Stomach (tissue), 9 donors: ENCODE measurements around the gene IL18R1. TPM values are rescaled to one million over a fixed set of nuclear protein-coding genes. Genes with fewer than 3 reads are reported as not detected.

Source experiments
- DNase-seq, 2 donors: peaks; one replicate each; pipeline versions ENCODE4 v3.0.0 to v3.0.0-alpha.2; 2013 to 2019
- H3K27ac ChIP-seq, 5 donors: fragments of 200-600 bp in 4 of 5; sonication (generic) in 4 of 5; one replicate each; pipeline ENCODE4 v1.5.1; 2013 to 2019; ENCODE audit warnings: mild to moderate bottlenecking in 1 of 5, moderate library complexity in 1 of 5
- H3K27me3 ChIP-seq, 3 donors: fragments of 200-600 bp; sonication (generic); one replicate each; pipeline ENCODE4 v1.5.1; 2017 to 2019; ENCODE audit warnings: mixed run types in 1 of 3
- H3K36me3 ChIP-seq, 4 donors: fragments of 200-600 bp; sonication (generic); 1 replicate in 3 of 4; 2 replicates in 1 of 4; pipeline ENCODE4 v1.5.1; 2016 to 2019
- H3K4me1 ChIP-seq, 4 donors: fragments of 200-600 bp; sonication (generic); one replicate each; pipeline ENCODE4 v1.5.1; 2016 to 2019
- H3K4me3 ChIP-seq, 4 donors: fragments of 200-600 bp; sonication (generic) in 3 of 4; one replicate each; pipeline ENCODE4 v1.5.1; 2016 to 2019; ENCODE audit warnings: mild to moderate bottlenecking in 1 of 4
- H3K9me3 ChIP-seq, 4 donors: fragments of 200-600 bp; sonication (generic); one replicate each; pipeline ENCODE4 v1.5.1; 2016 to 2019
- EP300 ChIP-seq: sonication (generic); formaldehyde crosslinking; IDR thresholded peaks from one replicate; pipeline ENCODE4 v1.6.1; 2017; ENCODE audit warnings: antibody characterized with exemption
- POLR2A ChIP-seq, 4 donors: fragments of 450-650 bp; IDR thresholded peaks; one replicate each; pipeline ENCODE4 v1.6.1; 2016; ENCODE audit warnings: antibody characterized with exemption in 4 of 4, control low read depth in 2 of 4, mild to moderate bottlenecking in 1 of 4, moderate library complexity in 1 of 4
- POLR2AphosphoS5 ChIP-seq, 3 donors: sonication (generic); formaldehyde crosslinking; IDR thresholded peaks; one replicate each; pipeline ENCODE4 v1.6.1; 2016; ENCODE audit warnings: antibody characterized with exemption in 3 of 3
- WGBS, 5 donors: extraction: QIAGEN DNeasy Blood & Tissue Kit in 3 of 5; methylation state at CpG; one replicate each; pipeline versions ENCODE4 v1.1.5 to v1.1.7; 2013 to 2018; 5-methylcytosine and 5-hydroxymethylcytosine counted together
- intact Hi-C: fragments of 100-400 bp; cut with DNase I; formaldehyde crosslinking; loops from one replicate; pipeline ENCODE4 v1.15.1; 2023; ENCODE audit warnings: low total_unique reads
- polyA plus RNA-seq, 3 donors: library from polyadenylated mRNA; stranded (reverse); fragments of 200-250 nt; gene quantifications; one replicate each; pipeline ENCODE4 v1.2.3, GENCODE V29; 2013
- total RNA-seq, 5 donors: library from RNA; depleted of rRNA; stranded (reverse); fragments of >200 nt; gene quantifications; one replicate each; pipeline versions ENCODE4 v1.1.0 to v1.2.3, GENCODE V29; 2014 to 2016
- TF ChIP-seq, protein P1 (sequence below), 7 experiments: fragments of 450-650 bp in 4 of 7; fragments of 200-600 bp in 3 of 7; sonication (generic) in 3 of 7; IDR thresholded peaks; one replicate each; pipeline ENCODE4 v1.5.1; 2016 to 2019; ENCODE audit warnings: antibody characterized with exemption in 7 of 7, control low read depth in 2 of 7, mild to moderate bottlenecking in 1 of 7
- donor health status: healthy with polysubstance abuse.
- donor health status: Bipolar disorder and iron deficiency.
- donor health status: healthy.

IL18R1 gene
- total and polyA plus RNA-seq, 8 donors = 0.29 to 83.9 (median 2.5) TPM

DNA sequence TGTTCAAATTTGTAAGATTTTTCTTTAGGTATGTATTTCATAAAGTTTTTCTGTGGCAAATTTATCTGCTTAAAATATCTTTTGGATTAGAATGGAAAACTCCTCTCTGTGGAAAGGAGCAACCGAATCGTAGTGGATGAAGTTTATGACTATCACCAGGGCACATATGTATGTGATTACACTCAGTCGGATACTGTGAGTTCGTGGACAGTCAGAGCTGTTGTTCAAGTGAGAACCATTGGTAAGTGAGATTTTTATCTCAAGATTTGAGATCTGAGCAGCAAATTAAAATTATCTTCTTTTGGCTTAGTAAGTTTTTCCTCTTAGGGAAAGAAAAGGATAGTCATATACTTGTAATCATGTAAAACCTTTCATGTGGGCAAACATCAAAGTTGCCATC, 81.5 kb downstream of the IL18R1 start:
- TF ChIP-seq POLR2A (IDR thresholded peaks at IDR 0.05) (no peak), EP300 (no peak), POLR2AphosphoS5 (IDR thresholded peaks at IDR 0.05) (no peak)
- TF ChIP-seq, protein P1, sequence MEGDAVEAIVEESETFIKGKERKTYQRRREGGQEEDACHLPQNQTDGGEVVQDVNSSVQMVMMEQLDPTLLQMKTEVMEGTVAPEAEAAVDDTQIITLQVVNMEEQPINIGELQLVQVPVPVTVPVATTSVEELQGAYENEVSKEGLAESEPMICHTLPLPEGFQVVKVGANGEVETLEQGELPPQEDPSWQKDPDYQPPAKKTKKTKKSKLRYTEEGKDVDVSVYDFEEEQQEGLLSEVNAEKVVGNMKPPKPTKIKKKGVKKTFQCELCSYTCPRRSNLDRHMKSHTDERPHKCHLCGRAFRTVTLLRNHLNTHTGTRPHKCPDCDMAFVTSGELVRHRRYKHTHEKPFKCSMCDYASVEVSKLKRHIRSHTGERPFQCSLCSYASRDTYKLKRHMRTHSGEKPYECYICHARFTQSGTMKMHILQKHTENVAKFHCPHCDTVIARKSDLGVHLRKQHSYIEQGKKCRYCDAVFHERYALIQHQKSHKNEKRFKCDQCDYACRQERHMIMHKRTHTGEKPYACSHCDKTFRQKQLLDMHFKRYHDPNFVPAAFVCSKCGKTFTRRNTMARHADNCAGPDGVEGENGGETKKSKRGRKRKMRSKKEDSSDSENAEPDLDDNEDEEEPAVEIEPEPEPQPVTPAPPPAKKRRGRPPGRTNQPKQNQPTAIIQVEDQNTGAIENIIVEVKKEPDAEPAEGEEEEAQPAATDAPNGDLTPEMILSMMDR (IDR thresholded peaks at IDR 0.05) = no peak
- Histone ChIP-seq H3K27ac (no peak overlapping the region), H3K4me1 (no peaks in the 10 kb centered on the region), H3K4me3 (no peak overlapping the region), H3K27me3 (no peaks in the 10 kb centered on the region), H3K9me3 (no peaks in the 10 kb centered on the region), H3K36me3 (no peaks in the 10 kb centered on the region)
- DNase-seq = no peak
- intact Hi-C loops = no loop called here
- 83 to 88% (median 87%) methylated on average over 4 of the region's 4 CpGs for WGBS, 5 donors

DNA sequence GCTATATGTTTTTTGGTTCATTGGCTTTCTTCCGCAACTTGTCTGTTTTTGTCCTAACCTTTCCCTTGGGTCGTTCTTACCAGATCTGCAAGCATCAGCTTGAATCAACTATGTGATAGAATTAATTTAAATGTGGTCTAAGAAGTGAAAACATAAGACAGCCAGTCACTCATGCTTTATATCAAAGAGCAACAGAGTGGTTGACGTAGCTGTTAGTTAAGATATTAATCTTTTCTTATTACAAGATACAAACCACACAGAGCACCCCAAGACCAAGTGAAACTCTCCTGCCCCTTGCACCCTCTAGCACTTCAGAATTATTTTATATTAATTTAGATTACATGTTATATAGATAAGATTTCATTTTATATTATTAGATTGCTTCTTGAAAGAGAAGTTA, 82.5 kb downstream of the IL18R1 start:
- H3K27ac ChIP-seq = no peak overlapping the region
- peaks cover 0 to 7% (median 5%) of the 10 kb centered on the region in 4 donors for H3K4me1 ChIP-seq
- no peak for DNase-seq
- no peaks in the 10 kb centered on the region for H3K36me3 ChIP-seq
- TF ChIP-seq POLR2A (IDR thresholded peaks at IDR 0.05) (no peak), EP300 (no peak), POLR2AphosphoS5 (IDR thresholded peaks at IDR 0.05) (no peak)
- TF ChIP-seq, protein P1 (IDR thresholded peaks at IDR 0.05) = no peak
- no peaks in the 10 kb centered on the region for H3K27me3 ChIP-seq
- no peak overlapping the region for H3K4me3 ChIP-seq
- 84 to 91% (median 87%) methylated on average over 3 of the region's 3 CpGs for WGBS, 5 donors
- no peaks in the 10 kb centered on the region for H3K9me3 ChIP-seq
- intact Hi-C loops = no loop called here

DNA sequence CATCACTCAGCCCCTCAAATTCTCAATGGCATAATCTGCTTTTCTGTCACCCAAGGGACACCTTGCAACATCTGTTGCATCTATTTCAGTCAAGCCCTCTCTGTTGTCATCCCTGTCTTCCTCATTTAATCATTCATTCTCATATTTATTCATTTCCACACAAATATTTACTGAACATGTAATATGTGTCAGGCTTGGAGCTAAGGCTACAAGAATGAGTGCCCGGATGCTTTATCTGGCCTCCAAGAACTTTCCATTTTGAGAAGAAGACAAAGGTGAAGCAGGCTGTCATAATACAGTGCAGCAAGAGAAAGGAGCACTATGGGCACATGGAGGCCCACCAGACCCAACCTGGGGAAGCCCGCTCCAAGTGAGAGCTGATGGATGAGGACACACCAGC, 83.0 kb downstream of the IL18R1 start:
- TF ChIP-seq POLR2A (IDR thresholded peaks at IDR 0.05) = no peak
- TF ChIP-seq, protein P1 (IDR thresholded peaks at IDR 0.05) = no peak
- TF ChIP-seq POLR2AphosphoS5 (IDR thresholded peaks at IDR 0.05) = no peak
- TF ChIP-seq EP300 = no peak
- Histone ChIP-seq H3K27ac (no peak overlapping the region), H3K4me3 (no peak overlapping the region), H3K36me3 (no peaks in the 10 kb centered on the region), H3K4me1 (peaks cover 0 to 12% (median 7%) of the 10 kb centered on the region in 4 donors), H3K9me3 (no peaks in the 10 kb centered on the region), H3K27me3 (no peaks in the 10 kb centered on the region)
- 81 to 94% (median 85%) methylated on average over 2 of the region's 2 CpGs for WGBS, 5 donors
- intact Hi-C loops = no loop called here
- no peak for DNase-seq

DNA sequence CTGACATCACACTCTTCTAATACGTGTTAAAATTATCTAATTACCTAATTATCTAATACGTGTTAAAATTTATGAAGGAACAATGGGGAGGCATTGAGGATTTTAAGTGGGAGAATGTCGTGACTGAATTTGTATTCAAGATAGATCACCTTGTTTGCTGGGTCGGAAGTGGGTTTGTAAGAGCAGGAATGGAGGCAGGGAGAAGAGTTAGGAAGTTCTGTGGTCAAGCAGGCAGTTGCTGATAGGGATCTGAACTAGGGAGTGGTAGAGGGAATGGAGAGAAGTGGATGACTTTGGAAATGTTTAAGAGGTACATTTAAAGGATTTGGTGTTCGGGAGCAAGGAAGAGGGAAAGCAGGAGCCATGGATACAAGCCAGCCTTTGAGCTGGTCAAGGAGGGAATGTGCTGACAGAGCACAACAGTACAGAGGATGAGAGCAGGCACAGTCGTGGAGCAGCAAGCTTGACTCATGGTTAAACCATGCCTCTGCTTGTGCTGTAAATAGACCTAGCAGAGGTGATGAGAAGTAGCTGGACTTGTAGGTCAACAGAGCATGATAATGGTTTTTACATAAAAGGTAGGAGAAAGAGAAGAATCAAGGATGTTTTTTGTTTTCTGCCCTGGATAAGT, 83.6 kb downstream of the IL18R1 start:
- no peaks in the 10 kb centered on the region for H3K9me3 ChIP-seq
- DNase-seq = no peak
- H3K4me1 ChIP-seq = peaks cover 0 to 12% (median 7%) of the 10 kb centered on the region in 4 donors
- H3K4me3 ChIP-seq = no peak overlapping the region
- H3K36me3 ChIP-seq = no peaks in the 10 kb centered on the region
- no peaks in the 10 kb centered on the region for H3K27me3 ChIP-seq
- H3K27ac ChIP-seq = no peak overlapping the region
- WGBS, 5 donors = 58 to 73% (median 62%) methylated on average over 6 of the region's 6 CpGs
- intact Hi-C loops = no loop called here
- TF ChIP-seq POLR2A (IDR thresholded peaks at IDR 0.05) (no peak), EP300 (no peak), POLR2AphosphoS5 (IDR thresholded peaks at IDR 0.05) (no peak)
- TF ChIP-seq, protein P1 (IDR thresholded peaks at IDR 0.05) = no peak
